HEK293 (cell line): ENCODE results near the gene HSD17B10.
A peak's percentile ranks its signal among the peaks of the same experiment; 100 is the strongest.

ENCODE experiments used
- CTCF ChIA-PET: fragments of 350-600 bp; formaldehyde crosslinking; extraction: SDS; loops from one replicate; lab custom pipeline; 2021; ENCODE audit warnings: antibody characterized with exemption; lab: Yijun Ruan, JAX
- POLR2A ChIA-PET: fragments of 300-600 bp; formaldehyde crosslinking; extraction: SDS; loops from one replicate; lab custom pipeline; 2020; ENCODE audit warnings: antibody characterized with exemption, inconsistent platforms; lab: Yijun Ruan, JAX
- H3K27ac ChIP-seq: fragments of 200-500 bp; sonication (Bioruptor generic); 2 replicates; pipeline ENCODE4 v1.5.1; 2014; ENCODE audit warnings: low read depth, low read length, control low read depth, inconsistent platforms; ENCODE audit errors: extremely low read depth
- H3K36me3 ChIP-seq, 2 experiments: fragments of 200-500 bp in 1 of 2; sonication (Bioruptor generic) in 1 of 2; 1 replicate in 1 of 2; 2 replicates in 1 of 2; pipeline ENCODE4 v1.5.1; 2014 to 2017; ENCODE audit warnings: inconsistent platforms in 2 of 2, low read length in 2 of 2; ENCODE audit not compliant: control insufficient read depth in 2 of 2, insufficient read depth in 1 of 2
- H3K4me1 ChIP-seq: fragments of 200-500 bp; sonication (Bioruptor generic); 2 replicates; pipeline ENCODE4 v1.5.1; 2014; ENCODE audit warnings: mild to moderate bottlenecking, low read length, inconsistent platforms; ENCODE audit not compliant: control insufficient read depth, insufficient read depth
- H3K4me3 ChIP-seq: 2 replicates; pipeline ENCODE4 v1.5.1; 2011; ENCODE audit warnings: low read depth, mild to moderate bottlenecking, control low read depth, low read length, moderate library complexity
- H3K9me3 ChIP-seq: fragments of 200-500 bp; sonication (Bioruptor generic); 2 replicates; pipeline ENCODE4 v1.5.1; 2014; ENCODE audit warnings: low read depth, low read length, inconsistent platforms; ENCODE audit not compliant: control insufficient read depth, insufficient read depth
- GLI2 ChIP-seq: fragments of 450-650 bp; formaldehyde crosslinking; IDR thresholded peaks from 2 replicates; pipeline ENCODE4; 2017; ENCODE audit warnings: missing biosample characterization, missing genetic modification characterization, low read depth, borderline replicate concordance
- KLF10 ChIP-seq: fragments of 450-650 bp; IDR thresholded peaks from 2 replicates; pipeline ENCODE4 v1.5.1; 2018; ENCODE audit warnings: missing biosample characterization, mild to moderate bottlenecking, missing genetic modification characterization
- KLF9 ChIP-seq: fragments of 450-650 bp; formaldehyde crosslinking; IDR thresholded peaks from 2 replicates; pipeline ENCODE4 v1.5.1; 2016; ENCODE audit warnings: missing biosample characterization, missing genetic modification characterization, low read depth
- RBAK ChIP-seq: fragments of 450-650 bp; formaldehyde crosslinking; IDR thresholded peaks from 2 replicates; pipeline ENCODE4 v1.5.1; 2016; ENCODE audit warnings: missing biosample characterization, missing genetic modification characterization
- TRIM28 ChIP-seq: IDR thresholded peaks from 2 replicates; pipeline ENCODE4 v1.6.1; 2011; ENCODE audit warnings: low read length, control low read depth, borderline replicate concordance
- TSHZ1 ChIP-seq: fragments of 450-650 bp; formaldehyde crosslinking; IDR thresholded peaks from 2 replicates; pipeline ENCODE4 v1.5.1; 2016; ENCODE audit warnings: missing biosample characterization, missing genetic modification characterization, borderline replicate concordance
- ZBTB20 ChIP-seq: fragments of 450-650 bp; formaldehyde crosslinking; IDR thresholded peaks from 2 replicates; pipeline ENCODE4 v1.5.1; 2016; ENCODE audit warnings: missing biosample characterization, missing genetic modification characterization
- ZFHX2 ChIP-seq: fragments of 450-650 bp; formaldehyde crosslinking; conservative IDR thresholded peaks from 2 replicates; pipeline ENCODE4 v1.5.1; 2016; ENCODE audit warnings: missing biosample characterization, missing genetic modification characterization
- ZFP37 ChIP-seq: fragments of 450-650 bp; formaldehyde crosslinking; IDR thresholded peaks from 2 replicates; pipeline ENCODE4 v1.5.1; 2016; ENCODE audit warnings: missing biosample characterization, missing genetic modification characterization
- ZNF112 ChIP-seq: fragments of 450-650 bp; formaldehyde crosslinking; IDR thresholded peaks from 2 replicates; pipeline ENCODE4 v1.5.0; 2017; ENCODE audit warnings: missing biosample characterization, missing genetic modification characterization
- ZNF132 ChIP-seq: fragments of 450-650 bp; formaldehyde crosslinking; IDR thresholded peaks from 2 replicates; pipeline ENCODE4 v1.5.1; 2017; ENCODE audit warnings: missing biosample characterization, missing genetic modification characterization, borderline replicate concordance
- ZNF138 ChIP-seq: fragments of 450-650 bp; formaldehyde crosslinking; IDR thresholded peaks from 2 replicates; pipeline ENCODE4 v1.5.1; 2016; ENCODE audit warnings: missing biosample characterization, missing genetic modification characterization, borderline replicate concordance
- ZNF155 ChIP-seq: fragments of 450-650 bp; formaldehyde crosslinking; IDR thresholded peaks from 2 replicates; pipeline ENCODE4 v1.5.1; 2016; ENCODE audit warnings: missing biosample characterization, missing genetic modification characterization
- ZNF169 ChIP-seq: fragments of 450-650 bp; formaldehyde crosslinking; IDR thresholded peaks from 2 replicates; pipeline ENCODE4 v1.5.1; 2016; ENCODE audit warnings: missing biosample characterization, missing genetic modification characterization
- ZNF174 ChIP-seq: fragments of 450-650 bp; formaldehyde crosslinking; IDR thresholded peaks from 2 replicates; pipeline ENCODE4 v1.5.0; 2017; ENCODE audit warnings: missing biosample characterization, mild to moderate bottlenecking, missing genetic modification characterization
- ZNF311 ChIP-seq: fragments of 450-650 bp; formaldehyde crosslinking; IDR thresholded peaks from 2 replicates; pipeline ENCODE4 v1.5.1; 2017; ENCODE audit warnings: missing biosample characterization, missing genetic modification characterization, borderline replicate concordance
- ZNF350 ChIP-seq: fragments of 450-650 bp; formaldehyde crosslinking; IDR thresholded peaks from 2 replicates; pipeline ENCODE4 v1.5.0; 2017; ENCODE audit warnings: missing biosample characterization, mild to moderate bottlenecking, missing genetic modification characterization
- ZNF354C ChIP-seq: fragments of 450-650 bp; formaldehyde crosslinking; IDR thresholded peaks from 2 replicates; pipeline ENCODE4 v1.5.1; 2016; ENCODE audit warnings: missing biosample characterization, missing genetic modification characterization, low read depth, borderline replicate concordance
- ZNF391 ChIP-seq: fragments of 450-650 bp; formaldehyde crosslinking; IDR thresholded peaks from 2 replicates; pipeline ENCODE4 v1.5.1; 2016; ENCODE audit warnings: low read depth, missing biosample characterization, missing genetic modification characterization, borderline replicate concordance
- ZNF398 ChIP-seq: fragments of 450-650 bp; formaldehyde crosslinking; IDR thresholded peaks from 2 replicates; pipeline ENCODE4 v1.5.1; 2017; ENCODE audit warnings: missing biosample characterization, missing genetic modification characterization
- ZNF645 ChIP-seq: fragments of 450-650 bp; formaldehyde crosslinking; IDR thresholded peaks from 2 replicates; pipeline ENCODE4; 2016; ENCODE audit warnings: missing biosample characterization, missing genetic modification characterization
- ZNF776 ChIP-seq: fragments of 450-650 bp; formaldehyde crosslinking; IDR thresholded peaks from 2 replicates; pipeline ENCODE4 v1.5.0; 2017; ENCODE audit warnings: missing biosample characterization, missing genetic modification characterization, borderline replicate concordance
- ZNF791 ChIP-seq: fragments of 450-650 bp; formaldehyde crosslinking; IDR thresholded peaks from 2 replicates; pipeline ENCODE4 v1.5.1; 2016; ENCODE audit warnings: missing biosample characterization, missing genetic modification characterization
- TF ChIP-seq, protein P1 (sequence below): fragments of 450-650 bp; IDR thresholded peaks from 2 replicates; pipeline ENCODE4 v1.5.1; 2018; ENCODE audit warnings: missing biosample characterization, mild to moderate bottlenecking, missing genetic modification characterization
- TF ChIP-seq, protein P2 (sequence below): fragments of 450-650 bp; formaldehyde crosslinking; conservative IDR thresholded peaks from 2 replicates; pipeline ENCODE4 v1.5.1; 2016; ENCODE audit warnings: low read depth, missing biosample characterization, missing genetic modification characterization

Gene HSD17B10

GRCh38 chrX:53422086-53422860, 11.9 kb downstream of the HSD17B10 start, which contains the start of gene SMC1A:
Gene SMC1A (minus strand): TSS chrX:53422654. CDS start chrX:53422600, 54 bp downstream.
- H3K4me3 ChIP-seq, result peak within 1 kb of the TSS; percentile 76
- H3K4me1 ChIP-seq, result peaks cover 6% of the 10 kb centered on the region
- ChIA-PET CTCF (interaction anchor here (1.3 to 9.1 kb wide), 8 partner anchors 10 to 138 kb away, joined by 3 to 87 read pairs (median 13); partner anchors contain the start of gene HSD17B10), POLR2A (interaction anchor here (0.6 to 4.1 kb wide), 37 partner anchors 8 to 622 kb away, joined by 3 to 47 read pairs (median 6); partner anchors contain the start of genes HSD17B10, HUWE1, IQSEC2 and KDM5C)
- H3K27ac ChIP-seq, result peak within 1 kb of the TSS; percentile 99
- no peaks in the 10 kb centered on the region for H3K9me3 ChIP-seq
- peaks cover 22 to 32% of the 10 kb centered on the region in 2 experiments for H3K36me3 ChIP-seq
- TF ChIP-seq RBAK (tag by site-specific recombination), result no peak
- TF ChIP-seq, protein P1, sequence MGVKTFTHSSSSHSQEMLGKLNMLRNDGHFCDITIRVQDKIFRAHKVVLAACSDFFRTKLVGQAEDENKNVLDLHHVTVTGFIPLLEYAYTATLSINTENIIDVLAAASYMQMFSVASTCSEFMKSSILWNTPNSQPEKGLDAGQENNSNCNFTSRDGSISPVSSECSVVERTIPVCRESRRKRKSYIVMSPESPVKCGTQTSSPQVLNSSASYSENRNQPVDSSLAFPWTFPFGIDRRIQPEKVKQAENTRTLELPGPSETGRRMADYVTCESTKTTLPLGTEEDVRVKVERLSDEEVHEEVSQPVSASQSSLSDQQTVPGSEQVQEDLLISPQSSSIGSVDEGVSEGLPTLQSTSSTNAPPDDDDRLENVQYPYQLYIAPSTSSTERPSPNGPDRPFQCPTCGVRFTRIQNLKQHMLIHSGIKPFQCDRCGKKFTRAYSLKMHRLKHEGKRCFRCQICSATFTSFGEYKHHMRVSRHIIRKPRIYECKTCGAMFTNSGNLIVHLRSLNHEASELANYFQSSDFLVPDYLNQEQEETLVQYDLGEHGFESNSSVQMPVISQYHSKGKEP, result no peak
- peak; percentile 79 for TF ChIP-seq KLF9
- TF ChIP-seq ZNF138 (tag by site-specific recombination), result no peak
- TF ChIP-seq ZFHX2 (tag by site-specific recombination), result peak; percentile 47
- no peak for TF ChIP-seq ZNF311 (tag by site-specific recombination)
- TF ChIP-seq ZNF169 (tag by site-specific recombination), result no peak
- TF ChIP-seq ZNF791, result no peak
- peak; percentile 89; the same call in 1 of the 2 replicates for TF ChIP-seq ZNF391
- TF ChIP-seq ZNF350 (tag by site-specific recombination), result no peak
- peak; percentile 76; the same call in 1 of the 2 replicates for TF ChIP-seq ZBTB20
- peak; percentile 72 for TF ChIP-seq KLF10
- no peak for TF ChIP-seq ZNF112 (tag by site-specific recombination)
- TF ChIP-seq ZNF645 (tag by site-specific recombination), result peak; percentile 84
- TF ChIP-seq, protein P2, sequence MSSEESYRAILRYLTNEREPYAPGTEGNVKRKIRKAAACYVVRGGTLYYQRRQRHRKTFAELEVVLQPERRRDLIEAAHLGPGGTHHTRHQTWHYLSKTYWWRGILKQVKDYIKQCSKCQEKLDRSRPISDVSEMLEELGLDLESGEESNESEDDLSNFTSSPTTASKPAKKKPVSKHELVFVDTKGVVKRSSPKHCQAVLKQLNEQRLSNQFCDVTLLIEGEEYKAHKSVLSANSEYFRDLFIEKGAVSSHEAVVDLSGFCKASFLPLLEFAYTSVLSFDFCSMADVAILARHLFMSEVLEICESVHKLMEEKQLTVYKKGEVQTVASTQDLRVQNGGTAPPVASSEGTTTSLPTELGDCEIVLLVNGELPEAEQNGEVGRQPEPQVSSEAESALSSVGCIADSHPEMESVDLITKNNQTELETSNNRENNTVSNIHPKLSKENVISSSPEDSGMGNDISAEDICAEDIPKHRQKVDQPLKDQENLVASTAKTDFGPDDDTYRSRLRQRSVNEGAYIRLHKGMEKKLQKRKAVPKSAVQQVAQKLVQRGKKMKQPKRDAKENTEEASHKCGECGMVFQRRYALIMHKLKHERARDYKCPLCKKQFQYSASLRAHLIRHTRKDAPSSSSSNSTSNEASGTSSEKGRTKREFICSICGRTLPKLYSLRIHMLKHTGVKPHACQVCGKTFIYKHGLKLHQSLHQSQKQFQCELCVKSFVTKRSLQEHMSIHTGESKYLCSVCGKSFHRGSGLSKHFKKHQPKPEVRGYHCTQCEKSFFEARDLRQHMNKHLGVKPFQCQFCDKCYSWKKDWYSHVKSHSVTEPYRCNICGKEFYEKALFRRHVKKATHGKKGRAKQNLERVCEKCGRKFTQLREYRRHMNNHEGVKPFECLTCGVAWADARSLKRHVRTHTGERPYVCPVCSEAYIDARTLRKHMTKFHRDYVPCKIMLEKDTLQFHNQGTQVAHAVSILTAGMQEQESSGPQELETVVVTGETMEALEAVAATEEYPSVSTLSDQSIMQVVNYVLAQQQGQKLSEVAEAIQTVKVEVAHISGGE, result peak; percentile 83
- no peak for TF ChIP-seq ZNF776 (tag by site-specific recombination)
- no peak for TF ChIP-seq ZNF132
- TF ChIP-seq TSHZ1 (tag by site-specific recombination), result peak; percentile 22; the same call in 1 of the 2 replicates
- peak; percentile 97; the same call in 1 of the 2 replicates for TF ChIP-seq ZFP37
- no peak for TF ChIP-seq GLI2 (tag by site-specific recombination)
- no peak for TF ChIP-seq ZNF354C (tag by site-specific recombination)
- peak; percentile 97 for TF ChIP-seq ZNF398 (tag by site-specific recombination)
- TF ChIP-seq TRIM28, result no peak; the same call in 1 of the 2 replicates
- no peak for TF ChIP-seq ZNF155
- no peak for TF ChIP-seq ZNF174
